GM21381 (cell line): ENCODE results near the gene SHLD2.
"Not testable (repeated sequence)": the region's sequence is repeated elsewhere in the genome, so short reads cannot be mapped to it uniquely, and the experiment has no call there.

ENCODE experiments used
- ATAC-seq: cut with Tn5 transposase; IDR thresholded peaks from one replicate; pipeline ENCODE4 v1.9.1; 2021; ENCODE audit warnings: mild to moderate bottlenecking, moderate library complexity; ENCODE audit not compliant: unreplicated experiment

SHLD2 gene

GRCh38 chr10:87137478-87137877 is 42.5 kb downstream of the SHLD2 start:
- not testable (repeated sequence) for ATAC-seq

GRCh38 chr10:87142230-87143108 is 47.5 kb downstream of the SHLD2 start:
- ATAC-seq = not testable (repeated sequence)

GRCh38 chr10:87143109-87143418 is 48.1 kb downstream of the SHLD2 start:
- ATAC-seq = not testable (repeated sequence)

GRCh38 chr10:87145598-87145997 is 50.6 kb downstream of the SHLD2 start:
- not testable (repeated sequence) for ATAC-seq

- ATAC-seq = not testable (repeated sequence)
Observed at GRCh38 chr10:87149020-87149609, 54.1 kb downstream of the SHLD2 start.

GRCh38 chr10:87151516-87151915 is 56.5 kb downstream of the SHLD2 start:
- not testable (repeated sequence) for ATAC-seq

GRCh38 chr10:87156841-87157240 is 61.8 kb downstream of the SHLD2 start:
- not testable (repeated sequence) for ATAC-seq

GRCh38 chr10:87157821-87158220 is 62.8 kb downstream of the SHLD2 start:
- not testable (repeated sequence) for ATAC-seq

- ATAC-seq = not testable (repeated sequence)
Observed at GRCh38 chr10:87162703-87163293, 67.8 kb downstream of the SHLD2 start.

GRCh38 chr10:87163414-87163813 is 68.4 kb downstream of the SHLD2 start:
- not testable (repeated sequence) for ATAC-seq

GRCh38 chr10:87169857-87170256 is 74.9 kb downstream of the SHLD2 start:
- not testable (repeated sequence) for ATAC-seq

GRCh38 chr10:87170705-87171104 is 75.7 kb downstream of the SHLD2 start:
- ATAC-seq = not testable (repeated sequence)

GRCh38 chr10:87171670-87172069 is 76.7 kb downstream of the SHLD2 start:
- ATAC-seq = not testable (repeated sequence)

- ATAC-seq = not testable (repeated sequence)
Observed at GRCh38 chr10:87172178-87172577, 77.2 kb downstream of the SHLD2 start.

GRCh38 chr10:87177587-87177986 is 82.6 kb downstream of the SHLD2 start:
- ATAC-seq = not testable (repeated sequence)

- ATAC-seq = not testable (repeated sequence)
Observed at GRCh38 chr10:87184421-87184820, 89.4 kb downstream of the SHLD2 start.

- ATAC-seq = not testable (repeated sequence)
Observed at GRCh38 chr10:87186016-87186415, 91.0 kb downstream of the SHLD2 start.

- ATAC-seq = not testable (repeated sequence)
Observed at GRCh38 chr10:87187573-87187972, 92.6 kb downstream of the SHLD2 start.

- not testable (repeated sequence) for ATAC-seq
Observed at GRCh38 chr10:87191841-87192240, 96.8 kb downstream of the SHLD2 start.

GRCh38 chr10:87200924-87201323 is 105.9 kb downstream of the SHLD2 start:
- peak; percentile 57 for ATAC-seq

GRCh38 chr10:87204801-87205200 is 109.8 kb downstream of the SHLD2 start:
- not testable (repeated sequence) for ATAC-seq

GRCh38 chr10:87206922-87207321 is 111.9 kb downstream of the SHLD2 start:
- not testable (repeated sequence) for ATAC-seq
